Neural progenitor cell (in vitro differentiated cells): ENCODE data around the gene MEOX1. TPM values are rescaled to one million over a fixed set of nuclear protein-coding genes. Genes with fewer than 3 reads are reported as not detected.

ENCODE experiments used
- DNase-seq: peaks from one replicate; pipeline ENCODE4 v3.0.0-alpha.2; 2016; ENCODE audit warnings: low spot score
- H2AFZ ChIP-seq: fragments of 200-600 bp; sonication (generic); replicated peaks from 2 replicates; pipeline ENCODE4 v1.6.1; 2016; ENCODE audit warnings: antibody characterized with exemption
- H3F3A ChIP-seq: fragments of 200-600 bp; sonication (generic); 2 replicates; pipeline ENCODE4 v1.6.1; 2016; ENCODE audit warnings: antibody characterized with exemption, low read depth
- H3K27ac ChIP-seq: fragments of 200-600 bp; sonication (generic); 2 replicates; pipeline ENCODE4 v1.5.1; 2016; ENCODE audit warnings: mild to moderate bottlenecking
- H3K27me3 ChIP-seq: fragments of 200-600 bp; sonication (generic); 2 replicates; pipeline ENCODE4 v1.6.1; 2016; ENCODE audit warnings: mild to moderate bottlenecking, moderate library complexity
- H3K36me3 ChIP-seq: fragments of 200-600 bp; sonication (generic); 2 replicates; pipeline ENCODE4 v1.5.1; 2016
- H3K4me1 ChIP-seq: fragments of 200-600 bp; sonication (generic); 2 replicates; pipeline ENCODE4 v1.6.1; 2016; ENCODE audit warnings: mixed run types
- H3K4me2 ChIP-seq: fragments of 200-600 bp; sonication (generic); 2 replicates; pipeline ENCODE4 v1.6.1; 2016
- H3K4me3 ChIP-seq: fragments of 200-600 bp; sonication (generic); 2 replicates; pipeline ENCODE4 v1.5.1; 2016
- H3K79me2 ChIP-seq: fragments of 200-600 bp; sonication (generic); 2 replicates; pipeline ENCODE4 v1.6.1; 2016; ENCODE audit warnings: low read depth
- H3K9ac ChIP-seq: fragments of 200-600 bp; sonication (generic); 2 replicates; pipeline ENCODE4 v1.6.1; 2016
- H3K9me3 ChIP-seq: fragments of 200-600 bp; sonication (generic); 2 replicates; pipeline ENCODE4 v1.5.1; 2016; ENCODE audit warnings: low read depth
- H4K20me1 ChIP-seq: fragments of 200-600 bp; sonication (generic); 2 replicates; pipeline ENCODE4 v1.6.1; 2016; ENCODE audit warnings: low read depth
- H3K27ac Mint-ChIP-seq: 3 replicates; pipeline ENCODE4 v1.8.0; 2021; ENCODE audit warnings: mixed read lengths
- H3K27me3 Mint-ChIP-seq: 2 replicates; pipeline ENCODE4 v1.8.0; 2022; ENCODE audit warnings: low read depth, mild to moderate bottlenecking, inconsistent platforms, moderate library complexity, mixed read lengths; ENCODE audit not compliant: insufficient read depth
- H3K36me3 Mint-ChIP-seq: 3 replicates; pipeline ENCODE4 v1.8.0; 2021; ENCODE audit warnings: mixed read lengths
- H3K4me1 Mint-ChIP-seq: 3 replicates; pipeline ENCODE4 v1.8.0; 2021; ENCODE audit warnings: mixed read lengths
- H3K4me3 Mint-ChIP-seq: 3 replicates; pipeline ENCODE4 v1.8.0; 2021; ENCODE audit warnings: mild to moderate bottlenecking, moderate library complexity, mixed read lengths
- H3K9me3 Mint-ChIP-seq: 3 replicates; pipeline ENCODE4 v1.8.0; 2020; ENCODE audit warnings: mixed read lengths
- EZH2 ChIP-seq: fragments of 200-600 bp; sonication (generic); IDR thresholded peaks from 2 replicates; pipeline ENCODE4 v1.6.1; 2017; ENCODE audit warnings: antibody characterized with exemption, mild to moderate bottlenecking, moderate library complexity
- EZH2phosphoT487 ChIP-seq: fragments of 200-600 bp; sonication (generic); IDR thresholded peaks from 2 replicates; pipeline ENCODE4 v1.6.1; 2017; ENCODE audit warnings: antibody characterized with exemption
- small RNA-seq: library from RNA; depleted of rRNA; stranded (forward); fragments of <200 nt; gene quantifications from one replicate; pipeline ENCODE3, GENCODE V24; 2015
- total RNA-seq: library from RNA; depleted of rRNA; stranded (reverse); fragments of >200 nt; gene quantifications from 2 replicates; pipeline ENCODE4 v1.2.3, GENCODE V29; 2015; ENCODE audit warnings: low replicate concordance
- TF ChIP-seq, protein P1 (sequence below): fragments of 200-600 bp; sonication (generic); IDR thresholded peaks from 2 replicates; pipeline ENCODE4 v1.5.1; 2017; ENCODE audit warnings: antibody characterized with exemption, mild to moderate bottlenecking

The MEOX1 gene
- total RNA-seq, 1 donor from 2014 or later, result not detected

DNA sequence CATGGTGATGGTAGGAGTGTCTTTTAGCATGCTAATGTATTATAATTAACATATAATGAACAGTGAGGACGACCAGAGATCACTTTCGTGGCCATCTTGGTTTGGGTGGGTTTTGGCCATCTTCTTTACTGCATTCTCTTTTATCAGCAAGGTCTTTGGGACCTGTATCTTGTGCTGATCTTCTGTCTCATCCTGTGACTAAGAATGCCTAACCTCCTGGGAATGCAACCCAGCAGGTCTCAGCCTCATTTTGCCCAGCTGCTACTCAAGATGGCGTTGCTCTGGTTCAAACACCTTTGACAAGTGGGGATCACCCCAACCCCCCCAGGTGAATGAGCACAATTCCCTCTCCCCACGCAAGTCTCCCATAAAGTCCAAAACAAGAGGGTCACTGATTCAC is 66.3 kb downstream of the MEOX1 start:
- no peaks in the 10 kb centered on the region for H4K20me1 ChIP-seq
- H3K4me3 Mint-ChIP-seq, result no peak overlapping the region
- H3K4me1 ChIP-seq, result peaks cover 12% of the 10 kb centered on the region
- no peak overlapping the region for H3K9ac ChIP-seq
- peaks cover 11% of the 10 kb centered on the region for H3K27me3 Mint-ChIP-seq
- no peak overlapping the region for H2AFZ ChIP-seq
- no peaks in the 10 kb centered on the region for H3K27me3 ChIP-seq
- H3K27ac ChIP-seq, result no peak overlapping the region
- no peaks in the 10 kb centered on the region for H3K9me3 ChIP-seq
- H3K4me3 ChIP-seq, result no peak overlapping the region
- H3K4me2 ChIP-seq, result no peak overlapping the region
- DNase-seq, result no peak
- peaks cover 7% of the 10 kb centered on the region for H3F3A ChIP-seq
- H3K36me3 Mint-ChIP-seq, result no peaks in the 10 kb centered on the region
- no peak overlapping the region for H3K27ac Mint-ChIP-seq
- peaks cover 46% of the 10 kb centered on the region for H3K4me1 Mint-ChIP-seq
- no peaks in the 10 kb centered on the region for H3K79me2 ChIP-seq
- no peak for TF ChIP-seq EZH2
- TF ChIP-seq, protein P1, sequence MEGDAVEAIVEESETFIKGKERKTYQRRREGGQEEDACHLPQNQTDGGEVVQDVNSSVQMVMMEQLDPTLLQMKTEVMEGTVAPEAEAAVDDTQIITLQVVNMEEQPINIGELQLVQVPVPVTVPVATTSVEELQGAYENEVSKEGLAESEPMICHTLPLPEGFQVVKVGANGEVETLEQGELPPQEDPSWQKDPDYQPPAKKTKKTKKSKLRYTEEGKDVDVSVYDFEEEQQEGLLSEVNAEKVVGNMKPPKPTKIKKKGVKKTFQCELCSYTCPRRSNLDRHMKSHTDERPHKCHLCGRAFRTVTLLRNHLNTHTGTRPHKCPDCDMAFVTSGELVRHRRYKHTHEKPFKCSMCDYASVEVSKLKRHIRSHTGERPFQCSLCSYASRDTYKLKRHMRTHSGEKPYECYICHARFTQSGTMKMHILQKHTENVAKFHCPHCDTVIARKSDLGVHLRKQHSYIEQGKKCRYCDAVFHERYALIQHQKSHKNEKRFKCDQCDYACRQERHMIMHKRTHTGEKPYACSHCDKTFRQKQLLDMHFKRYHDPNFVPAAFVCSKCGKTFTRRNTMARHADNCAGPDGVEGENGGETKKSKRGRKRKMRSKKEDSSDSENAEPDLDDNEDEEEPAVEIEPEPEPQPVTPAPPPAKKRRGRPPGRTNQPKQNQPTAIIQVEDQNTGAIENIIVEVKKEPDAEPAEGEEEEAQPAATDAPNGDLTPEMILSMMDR, result no peak
- no peak for TF ChIP-seq EZH2phosphoT487
- no peaks in the 10 kb centered on the region for H3K9me3 Mint-ChIP-seq
- no peaks in the 10 kb centered on the region for H3K36me3 ChIP-seq

DNA sequence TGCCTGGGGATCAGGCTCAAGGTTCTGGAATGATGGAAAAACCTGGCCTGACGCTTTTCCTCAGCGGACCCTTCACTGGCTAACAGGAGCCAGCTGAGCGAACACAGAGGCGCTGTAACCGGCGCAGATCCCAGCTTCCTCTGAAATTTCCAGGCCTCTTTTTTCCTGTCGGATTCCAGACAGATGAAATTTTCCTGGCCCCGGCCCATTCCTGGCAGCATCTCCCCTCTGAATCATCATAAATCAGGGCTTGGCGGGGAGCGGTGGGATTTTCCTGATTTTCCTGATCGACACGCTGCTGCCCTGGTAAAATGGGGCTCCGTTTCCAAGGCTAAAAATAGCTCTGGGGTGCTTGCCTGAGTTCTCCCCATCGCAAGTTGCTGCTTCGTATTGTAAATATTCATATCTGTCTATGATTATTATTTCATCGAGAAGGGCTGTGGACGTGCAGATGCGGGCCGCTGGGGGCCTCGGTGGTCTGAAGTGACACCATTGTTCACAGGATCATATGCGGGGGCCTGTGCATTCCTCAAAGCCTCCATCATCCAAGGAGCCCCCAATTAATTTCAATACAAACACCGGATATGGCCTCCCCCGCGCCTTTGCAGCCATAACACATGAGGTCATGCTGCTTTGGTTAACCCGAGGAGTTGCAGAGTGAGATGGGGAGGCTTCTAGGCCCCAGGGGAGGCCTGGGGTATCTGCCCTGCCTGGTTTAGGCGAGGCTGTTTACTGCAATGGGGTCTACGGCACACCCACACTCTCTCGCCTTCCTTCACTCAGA is 69.8 kb downstream of the MEOX1 start:
- H3K27ac Mint-ChIP-seq, result peak overlapping the region; percentile 68
- H3K4me1 Mint-ChIP-seq, result peaks cover 25% of the 10 kb centered on the region
- H3K9ac ChIP-seq, result no peak overlapping the region
- no peaks in the 10 kb centered on the region for H3K27me3 ChIP-seq
- H3K4me1 ChIP-seq, result peaks cover 3% of the 10 kb centered on the region
- H3K9me3 ChIP-seq, result no peaks in the 10 kb centered on the region
- no peaks in the 10 kb centered on the region for H3F3A ChIP-seq
- no peaks in the 10 kb centered on the region for H3K36me3 Mint-ChIP-seq
- DNase-seq, result peak; percentile 15
- peaks cover 10% of the 10 kb centered on the region for H3K9me3 Mint-ChIP-seq
- H3K27me3 Mint-ChIP-seq, result peaks cover 12% of the 10 kb centered on the region
- H3K4me3 Mint-ChIP-seq, result no peak overlapping the region
- H3K4me2 ChIP-seq, result no peak overlapping the region
- H2AFZ ChIP-seq, result no peak overlapping the region
- H3K79me2 ChIP-seq, result no peaks in the 10 kb centered on the region
- no peaks in the 10 kb centered on the region for H3K36me3 ChIP-seq
- no peak overlapping the region for H3K4me3 ChIP-seq
- no peak overlapping the region for H3K27ac ChIP-seq
- H4K20me1 ChIP-seq, result no peaks in the 10 kb centered on the region
- no peak for TF ChIP-seq EZH2
- TF ChIP-seq, protein P1, result no peak

- no peak for DNase-seq
- TF ChIP-seq EZH2 (no peak), EZH2phosphoT487 (no peak)
- TF ChIP-seq, protein P1, result no peak
- Histone ChIP-seq H3K4me1 (peaks cover 3% of the 10 kb centered on the region), H3K36me3 (no peaks in the 10 kb centered on the region), H3K27me3 (no peaks in the 10 kb centered on the region), H3K9ac (no peak overlapping the region), H3K27ac (no peak overlapping the region), H3K4me2 (no peak overlapping the region), H3K9me3 (no peaks in the 10 kb centered on the region), H4K20me1 (no peaks in the 10 kb centered on the region), H2AFZ (no peak overlapping the region), H3F3A (no peaks in the 10 kb centered on the region), H3K79me2 (no peaks in the 10 kb centered on the region), H3K4me3 (no peak overlapping the region)
- no peak overlapping the region for H3K27ac Mint-ChIP-seq
- H3K36me3 Mint-ChIP-seq, result no peaks in the 10 kb centered on the region
- peaks cover 10% of the 10 kb centered on the region for H3K9me3 Mint-ChIP-seq
- peaks cover 9% of the 10 kb centered on the region for H3K27me3 Mint-ChIP-seq
- H3K4me1 Mint-ChIP-seq, result peaks cover 20% of the 10 kb centered on the region
- H3K4me3 Mint-ChIP-seq, result no peak overlapping the region
Measured at GRCh38 chr17:43591001-43591400, 70.7 kb downstream of the MEOX1 start.

Small RNAs within 50 kb of the gene (small RNA-seq; reads per million reads assigned to genes)
- gene RF00017, result not detected

Other genes with a start within 250 kb of the MEOX1 start
- gene DHX8, start 177.9 kb downstream of the MEOX1 start, total RNA-seq, result 46.8 and 134 TPM in 2 replicates
- 1.1 and 5.9 TPM in 2 replicates for gene ETV4, start 115.6 kb downstream of the MEOX1 start, total RNA-seq
- gene SOST, start 96.9 kb upstream of the MEOX1 start, total RNA-seq, result 0.06 TPM in 1 of 2 replicates, not detected in the other
- 18.2 and 20.8 TPM in 2 replicates for gene DUSP3, start 117.1 kb upstream of the MEOX1 start, total RNA-seq
- not detected in 2 replicates for gene CFAP97D1, start 118.5 kb upstream of the MEOX1 start, total RNA-seq
- 6.1 and 7.0 TPM in 2 replicates for gene MPP3, start 171.2 kb upstream of the MEOX1 start, total RNA-seq
- not detected in 2 replicates for gene CD300LG, start 185.3 kb upstream of the MEOX1 start, total RNA-seq
- gene MPP2, start 245.6 kb upstream of the MEOX1 start, total RNA-seq, result 7.8 and 24.5 TPM in 2 replicates